ENCODE measurements around the gene OR13C2. TPM values are rescaled to one million over a fixed set of nuclear protein-coding genes. Genes with fewer than 3 reads are reported as not detected.

The OR13C2 gene
- polyA plus RNA-seq, 1 experiment, result not detected

Other genes starting within 250 kb of the OR13C2 start
- gene OR13F1, start 101.4 kb downstream of the OR13C2 start, polyA plus RNA-seq (2011; rRNA removed), result not detected in 2 replicates
- gene OR13C4, start 78.4 kb downstream of the OR13C2 start, polyA plus RNA-seq (2011; rRNA removed), result not detected in 2 replicates
- not detected in 2 replicates for gene OR13C3, start 68.8 kb downstream of the OR13C2 start, polyA plus RNA-seq (2011; rRNA removed)
- gene OR13C8, start 36.5 kb downstream of the OR13C2 start, polyA plus RNA-seq (2011; rRNA removed), result not detected in 2 replicates
- not detected in 2 replicates for gene OR13C5, start 6.2 kb downstream of the OR13C2 start, polyA plus RNA-seq (2011; rRNA removed)
- not detected in 2 replicates for gene OR13C9, start 12.6 kb upstream of the OR13C2 start, polyA plus RNA-seq (2011; rRNA removed)
- not detected in 2 replicates for gene OR13D1, start 88.9 kb upstream of the OR13C2 start, polyA plus RNA-seq (2011; rRNA removed)
- 30.5 and 42.5 TPM in 2 replicates for gene NIPSNAP3A, start 142.1 kb upstream of the OR13C2 start, polyA plus RNA-seq (2011; rRNA removed)
- 1.4 and 1.8 TPM in 2 replicates for gene NIPSNAP3B, start 158.5 kb upstream of the OR13C2 start, polyA plus RNA-seq (2011; rRNA removed)

Data from AG04450 (cell line).